ENCODE data around the gene DYRK3. TPM values are rescaled to one million over a fixed set of nuclear protein-coding genes. Genes with fewer than 3 reads are reported as not detected.
A peak's percentile ranks its signal among the peaks of the same experiment; 100 is the strongest.

DYRK3 gene
- total RNA-seq: 3.3 to 4.6 TPM (median 4.1 TPM) in 3 replicates

DNA sequence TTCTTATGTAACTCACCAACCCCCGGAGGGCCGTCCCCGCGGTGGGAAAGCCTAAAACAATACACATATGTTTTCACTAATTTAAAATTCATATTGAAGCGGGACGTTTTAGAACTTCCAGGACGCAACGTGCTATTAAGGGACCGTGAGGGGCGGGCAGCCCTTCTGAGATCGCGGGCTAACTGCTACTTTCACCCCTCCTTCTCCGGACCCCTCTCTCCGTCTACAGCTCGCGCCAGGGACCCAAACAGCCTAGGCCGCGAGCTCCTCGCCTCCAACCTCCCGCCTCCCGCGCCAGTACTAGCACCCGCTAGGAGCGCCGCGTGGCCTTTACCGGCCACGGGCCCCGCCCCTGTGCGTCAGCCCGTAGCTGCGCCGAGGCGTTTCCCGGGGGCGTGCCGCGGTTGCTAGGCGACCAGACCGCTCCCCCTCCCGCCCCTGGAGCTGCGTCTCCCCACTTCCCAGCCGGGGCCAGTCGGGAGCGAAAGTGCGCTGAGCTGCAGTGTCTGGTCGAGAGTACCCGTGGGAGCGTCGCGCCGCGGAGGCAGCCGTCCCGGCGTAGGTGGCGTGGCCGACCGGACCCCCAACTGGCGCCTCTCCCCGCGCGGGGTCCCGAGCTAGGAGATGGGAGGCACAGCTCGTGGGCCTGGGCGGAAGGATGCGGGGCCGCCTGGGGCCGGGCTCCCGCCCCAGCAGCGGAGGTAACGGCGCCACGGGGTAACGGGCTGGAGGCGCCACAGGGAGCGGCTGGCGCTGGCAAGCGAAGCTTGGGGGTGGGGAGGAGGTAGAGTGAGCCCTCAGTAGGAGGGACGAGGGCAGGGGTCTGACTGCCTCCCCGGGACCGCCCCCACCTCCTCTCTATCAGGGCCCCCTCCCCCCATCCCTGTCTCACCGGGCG is at the start of gene DYRK3:
Gene DYRK3, plus strand, starts transcription at position 457 of the 898 bp plus-strand sequence. Its CDS starts 168 bp downstream, at position 625.
- Mint-ChIP-seq H3K27ac (peak within 1 kb of the TSS; percentile 78), H3K4me1 (peaks cover 33% of the 10 kb centered on the region), H3K36me3 (no peaks in the 10 kb centered on the region), H3K27me3 (ENCODE audit: low read depth) (peaks cover 37% of the 10 kb centered on the region), H3K9me3 (no peaks in the 10 kb centered on the region), H3K4me3 (peak within 1 kb of the TSS; percentile 71)
- peak; percentile 86 to 90 for DNase-seq (ENCODE audit: low spot score in 2 of 2, unreplicated experiment in 2 of 2)
- TF ChIP-seq, protein P1, sequence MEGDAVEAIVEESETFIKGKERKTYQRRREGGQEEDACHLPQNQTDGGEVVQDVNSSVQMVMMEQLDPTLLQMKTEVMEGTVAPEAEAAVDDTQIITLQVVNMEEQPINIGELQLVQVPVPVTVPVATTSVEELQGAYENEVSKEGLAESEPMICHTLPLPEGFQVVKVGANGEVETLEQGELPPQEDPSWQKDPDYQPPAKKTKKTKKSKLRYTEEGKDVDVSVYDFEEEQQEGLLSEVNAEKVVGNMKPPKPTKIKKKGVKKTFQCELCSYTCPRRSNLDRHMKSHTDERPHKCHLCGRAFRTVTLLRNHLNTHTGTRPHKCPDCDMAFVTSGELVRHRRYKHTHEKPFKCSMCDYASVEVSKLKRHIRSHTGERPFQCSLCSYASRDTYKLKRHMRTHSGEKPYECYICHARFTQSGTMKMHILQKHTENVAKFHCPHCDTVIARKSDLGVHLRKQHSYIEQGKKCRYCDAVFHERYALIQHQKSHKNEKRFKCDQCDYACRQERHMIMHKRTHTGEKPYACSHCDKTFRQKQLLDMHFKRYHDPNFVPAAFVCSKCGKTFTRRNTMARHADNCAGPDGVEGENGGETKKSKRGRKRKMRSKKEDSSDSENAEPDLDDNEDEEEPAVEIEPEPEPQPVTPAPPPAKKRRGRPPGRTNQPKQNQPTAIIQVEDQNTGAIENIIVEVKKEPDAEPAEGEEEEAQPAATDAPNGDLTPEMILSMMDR (IDR thresholded peaks at IDR 0.05; ENCODE audit: unreplicated experiment): no peak

DNA sequence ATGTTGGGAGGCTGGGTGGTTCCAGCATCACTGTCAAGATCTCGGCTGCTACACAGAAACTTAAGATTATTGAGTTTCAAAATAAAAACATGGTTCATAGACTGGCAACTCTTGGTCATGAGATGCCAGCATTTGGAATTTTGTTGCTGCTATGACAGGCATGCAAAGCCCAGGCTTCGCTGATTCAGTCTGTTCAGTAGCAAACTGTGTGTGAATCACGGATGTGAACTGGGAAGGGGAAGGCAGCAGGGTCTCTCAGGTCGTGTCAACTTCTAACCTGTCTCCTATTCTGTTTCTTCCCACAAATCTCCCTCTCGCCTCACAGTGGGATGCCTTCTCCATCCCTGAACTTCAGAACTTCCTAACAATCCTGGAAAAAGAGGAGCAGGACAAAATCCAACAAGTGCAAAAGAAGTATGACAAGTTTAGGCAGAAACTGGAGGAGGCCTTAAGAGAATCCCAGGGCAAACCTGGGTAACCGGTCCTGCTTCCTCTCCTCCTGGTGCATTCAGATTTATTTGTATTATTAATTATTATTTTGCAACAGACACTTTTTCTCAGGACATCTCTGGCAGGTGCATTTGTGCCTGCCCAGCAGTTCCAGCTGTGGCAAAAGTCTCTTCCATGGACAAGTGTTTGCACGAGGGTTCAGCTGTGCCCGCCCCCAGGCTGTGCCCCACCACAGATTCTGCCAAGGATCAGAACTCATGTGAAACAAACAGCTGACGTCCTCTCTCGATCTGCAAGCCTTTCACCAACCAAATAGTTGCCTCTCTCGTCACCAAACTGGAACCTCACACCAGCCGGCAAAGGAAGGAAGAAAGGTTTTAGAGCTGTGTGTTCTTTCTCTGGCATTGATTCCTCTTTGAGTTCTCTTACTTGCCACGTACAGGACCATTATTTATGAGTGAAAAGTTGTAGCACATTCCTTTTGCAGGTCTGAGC is 48.6 kb upstream of the DYRK3 start:
- Mint-ChIP-seq H3K9me3 (no peaks in the 10 kb centered on the region), H3K27me3 (ENCODE audit: low read depth) (no peaks in the 10 kb centered on the region), H3K27ac (peak overlapping the region; percentile 94), H3K36me3 (peaks cover 11% of the 10 kb centered on the region), H3K4me3 (no peak overlapping the region), H3K4me1 (peaks cover 40% of the 10 kb centered on the region)
- TF ChIP-seq, protein P1 (IDR thresholded peaks at IDR 0.05; ENCODE audit: unreplicated experiment): no peak
- peak in 1 of 2 experiments; percentile 46 for DNase-seq (ENCODE audit: low spot score in 2 of 2, unreplicated experiment in 2 of 2)

DNA sequence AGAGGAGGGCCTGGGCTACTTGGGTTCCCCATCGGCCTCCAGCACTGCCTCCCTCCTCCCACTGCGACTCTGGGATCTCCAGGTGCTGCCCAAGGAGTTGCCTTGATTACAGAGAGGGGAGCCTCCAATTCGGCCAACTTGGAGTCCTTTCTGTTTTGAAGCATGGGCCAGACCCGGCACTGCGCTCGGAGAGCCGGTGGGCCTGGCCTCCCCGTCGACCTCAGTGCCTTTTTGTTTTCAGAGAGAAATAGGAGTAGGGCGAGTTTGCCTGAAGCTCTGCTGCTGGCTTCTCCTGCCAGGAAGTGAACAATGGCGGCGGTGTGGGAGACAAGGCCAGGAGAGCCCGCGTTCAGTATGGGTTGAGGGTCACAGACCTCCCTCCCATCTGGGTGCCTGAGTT is 47.4 kb upstream of the DYRK3 start:
- H3K27ac Mint-ChIP-seq: peak overlapping the region; percentile 94
- H3K4me1 Mint-ChIP-seq: peaks cover 40% of the 10 kb centered on the region
- peaks cover 21% of the 10 kb centered on the region for H3K36me3 Mint-ChIP-seq
- no peak for DNase-seq (ENCODE audit: low spot score in 2 of 2, unreplicated experiment in 2 of 2)
- H3K4me3 Mint-ChIP-seq: no peak overlapping the region
- no peaks in the 10 kb centered on the region for H3K9me3 Mint-ChIP-seq
- H3K27me3 Mint-ChIP-seq (ENCODE audit: low read depth): no peaks in the 10 kb centered on the region
- TF ChIP-seq, protein P1 (IDR thresholded peaks at IDR 0.05; ENCODE audit: unreplicated experiment): no peak

DNA sequence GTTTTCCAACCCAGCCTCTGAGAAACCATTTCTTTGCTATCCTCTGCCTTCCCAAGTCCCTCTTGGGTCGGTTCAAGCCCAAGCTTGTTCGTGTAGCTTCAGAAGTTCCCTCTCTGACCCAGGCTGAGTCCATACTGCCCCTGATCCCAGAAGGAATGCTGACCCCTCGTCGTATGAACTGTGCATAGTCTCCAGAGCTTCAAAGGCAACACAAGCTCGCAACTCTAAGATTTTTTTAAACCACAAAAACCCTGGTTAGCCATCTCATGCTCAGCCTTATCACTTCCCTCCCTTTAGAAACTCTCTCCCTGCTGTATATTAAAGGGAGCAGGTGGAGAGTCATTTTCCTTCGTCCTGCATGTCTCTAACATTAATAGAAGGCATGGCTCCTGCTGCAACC is 46.8 kb upstream of the DYRK3 start:
- no peak for DNase-seq (ENCODE audit: low spot score in 2 of 2, unreplicated experiment in 2 of 2)

DNA sequence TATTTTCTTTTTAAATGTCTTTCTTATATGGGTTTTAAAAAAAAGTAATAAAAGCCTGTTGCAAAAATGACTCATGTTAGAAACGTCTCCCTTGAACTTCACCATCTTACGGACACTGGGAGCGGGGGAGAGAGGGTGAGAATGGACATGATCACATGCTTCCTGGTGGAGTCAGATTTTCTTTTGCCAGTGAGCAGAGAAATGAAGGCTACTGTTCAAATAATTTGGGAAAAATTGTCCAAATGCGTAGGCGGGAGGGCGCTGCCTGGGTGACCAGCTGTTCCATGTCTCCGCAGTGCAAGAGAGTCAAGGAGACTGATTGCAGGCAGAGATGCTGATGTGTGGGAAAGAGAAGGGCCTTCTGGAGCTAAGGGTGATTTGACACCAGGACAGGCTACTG is 46.1 kb upstream of the DYRK3 start:
- DNase-seq (ENCODE audit: low spot score in 2 of 2, unreplicated experiment in 2 of 2): no peak
- Mint-ChIP-seq H3K4me1 (peaks cover 38% of the 10 kb centered on the region), H3K36me3 (peaks cover 28% of the 10 kb centered on the region), H3K4me3 (no peak overlapping the region), H3K27ac (no peak overlapping the region), H3K9me3 (no peaks in the 10 kb centered on the region), H3K27me3 (ENCODE audit: low read depth) (no peaks in the 10 kb centered on the region)
- TF ChIP-seq, protein P1 (IDR thresholded peaks at IDR 0.05; ENCODE audit: unreplicated experiment): no peak

More for the DNA sequence above, 46.8 kb upstream of the DYRK3 start:
- TF ChIP-seq, protein P1 (IDR thresholded peaks at IDR 0.05; ENCODE audit: unreplicated experiment): no peak
- Mint-ChIP-seq H3K27ac (peak overlapping the region; percentile 94), H3K4me3 (no peak overlapping the region), H3K27me3 (ENCODE audit: low read depth) (no peaks in the 10 kb centered on the region), H3K9me3 (no peaks in the 10 kb centered on the region), H3K36me3 (peaks cover 23% of the 10 kb centered on the region), H3K4me1 (peaks cover 40% of the 10 kb centered on the region)
